ENCODE data around the gene CDH4. TPM values are rescaled to one million over a fixed set of nuclear protein-coding genes. Genes with fewer than 3 reads are reported as not detected.

Gene CDH4
- total RNA-seq, 1 experiment from 2014 or later = not detected

- Histone ChIP-seq H3K79me2 (ENCODE audit: low read depth) (no peaks in the 10 kb centered on the region), H4K20me1 (ENCODE audit: insufficient read depth) (no peaks in the 10 kb centered on the region), H3K27ac (no peak overlapping the region), H3K36me3 (ENCODE audit: low read depth) (no peaks in the 10 kb centered on the region), H2AFZ (no peak overlapping the region), H3K9me3 (ENCODE audit: insufficient read depth, low read depth) (no peaks in the 10 kb centered on the region), H3F3A (ENCODE audit: insufficient read depth, low read depth) (no peaks in the 10 kb centered on the region), H3K9me2 (ENCODE audit: insufficient read depth) (no peaks in the 10 kb centered on the region), H3K27me3 (ENCODE audit: insufficient read depth, low read depth) (peaks cover 95% of the 10 kb centered on the region), H3K4me3 (no peak overlapping the region), H3K4me1 (replicated peaks; ENCODE audit: insufficient read depth) (no peaks in the 10 kb centered on the region), H3K4me2 (no peak overlapping the region)
- no TSS peak for BruUV-seq (replicated peaks)
- POLR2A ChIA-PET (ENCODE audit: unreplicated experiment) = no interaction called here
- TF ChIP-seq CTCF (conservative IDR thresholded peaks at IDR 0.05) = no peak
- TF ChIP-seq EZH2 (IDR thresholded peaks at IDR 0.05; ENCODE audit: low read depth) = no peak
- intact Hi-C loops (cut with micrococcal nuclease; ENCODE audit: unreplicated experiment) = no loop called here
- DNase-seq = no peak
- CTCF ChIA-PET = no interaction called here
Measured at GRCh38 chr20:61777773-61778494, 525.9 kb downstream of the CDH4 start.

- CTCF ChIA-PET = no interaction called here
- H3K27me3 ChIP-seq (ENCODE audit: insufficient read depth, low read depth) = peaks cover 94% of the 10 kb centered on the region
- intact Hi-C loops (cut with micrococcal nuclease; ENCODE audit: unreplicated experiment) = no loop called here
Measured at GRCh38 chr20:61778495-61778863, 526.4 kb downstream of the CDH4 start.

GRCh38 chr20:61779176-61779965, 527.3 kb downstream of the CDH4 start:
- ChIA-PET CTCF (no interaction called here), POLR2A (ENCODE audit: unreplicated experiment) (no interaction called here)
- no TSS peak for BruUV-seq (replicated peaks)
- no peak overlapping the region for H3K4me3 ChIP-seq
- no peaks in the 10 kb centered on the region for H3K9me2 ChIP-seq (ENCODE audit: insufficient read depth)
- H3K36me3 ChIP-seq (ENCODE audit: low read depth) = no peaks in the 10 kb centered on the region
- no peaks in the 10 kb centered on the region for H3K9me3 ChIP-seq (ENCODE audit: insufficient read depth, low read depth)
- H3K27ac ChIP-seq = no peak overlapping the region
- H3F3A ChIP-seq (ENCODE audit: insufficient read depth, low read depth) = no peaks in the 10 kb centered on the region
- no peaks in the 10 kb centered on the region for H3K4me1 ChIP-seq (replicated peaks; ENCODE audit: insufficient read depth)
- H3K79me2 ChIP-seq (ENCODE audit: low read depth) = no peaks in the 10 kb centered on the region
- intact Hi-C loops (cut with micrococcal nuclease; ENCODE audit: unreplicated experiment) = no loop called here
- H4K20me1 ChIP-seq (ENCODE audit: insufficient read depth) = no peaks in the 10 kb centered on the region
- H2AFZ ChIP-seq = no peak overlapping the region
- H3K27me3 ChIP-seq (ENCODE audit: insufficient read depth, low read depth) = peaks cover 85% of the 10 kb centered on the region
- no peak overlapping the region for H3K4me2 ChIP-seq
- DNase-seq = no peak
- no peak for TF ChIP-seq CTCF (conservative IDR thresholded peaks at IDR 0.05)
- no peak for TF ChIP-seq EZH2 (IDR thresholded peaks at IDR 0.05; ENCODE audit: low read depth)

More at GRCh38 chr20:61778495-61778863, 526.4 kb downstream of the CDH4 start:
- no peak for DNase-seq
- TF ChIP-seq EZH2 (IDR thresholded peaks at IDR 0.05; ENCODE audit: low read depth) (no peak), CTCF (conservative IDR thresholded peaks at IDR 0.05) (no peak)
- H2AFZ ChIP-seq = no peak overlapping the region
- H3K27ac ChIP-seq = no peak overlapping the region
- BruUV-seq (replicated peaks) = no TSS peak
- no peak overlapping the region for H3K4me2 ChIP-seq
- no peaks in the 10 kb centered on the region for H3K4me1 ChIP-seq (replicated peaks; ENCODE audit: insufficient read depth)
- H3K9me2 ChIP-seq (ENCODE audit: insufficient read depth) = no peaks in the 10 kb centered on the region
- POLR2A ChIA-PET (ENCODE audit: unreplicated experiment) = no interaction called here
- no peaks in the 10 kb centered on the region for H3F3A ChIP-seq (ENCODE audit: insufficient read depth, low read depth)
- no peaks in the 10 kb centered on the region for H3K9me3 ChIP-seq (ENCODE audit: insufficient read depth, low read depth)
- H3K4me3 ChIP-seq = no peak overlapping the region
- no peaks in the 10 kb centered on the region for H3K79me2 ChIP-seq (ENCODE audit: low read depth)
- H4K20me1 ChIP-seq (ENCODE audit: insufficient read depth) = no peaks in the 10 kb centered on the region
- H3K36me3 ChIP-seq (ENCODE audit: low read depth) = no peaks in the 10 kb centered on the region
